Frontal cortex (tissue), 4 donors: ENCODE data around the gene DIP2A. TPM values are rescaled to one million over a fixed set of nuclear protein-coding genes. Genes with fewer than 3 reads are reported as not detected.
"Not testable (repeated sequence)": the region's sequence is repeated elsewhere in the genome, so short reads cannot be mapped to it uniquely, and the experiment has no call there.

Experiments used
- DNase-seq, 2 donors: peaks; one replicate each; pipeline ENCODE4 v3.0.0; 2012; ENCODE audit warnings: low spot score in 2 of 2
- FAIRE-seq: peaks from 2 replicates; lab custom pipeline; 2012; peaks lifted over from hg19 to GRCh38; lab: Jason Lieb, UNC
- total RNA-seq: library from RNA; depleted of rRNA; stranded (reverse); fragments of >200 nt; gene quantifications from one replicate; pipeline ENCODE4 v1.2.3, GENCODE V29; 2014
- donor health status: control.
- donor health status: control.
- donor health status: control.

DIP2A gene
- total RNA-seq, 1 donor from 2014 or later, result 26.1 TPM

DNA sequence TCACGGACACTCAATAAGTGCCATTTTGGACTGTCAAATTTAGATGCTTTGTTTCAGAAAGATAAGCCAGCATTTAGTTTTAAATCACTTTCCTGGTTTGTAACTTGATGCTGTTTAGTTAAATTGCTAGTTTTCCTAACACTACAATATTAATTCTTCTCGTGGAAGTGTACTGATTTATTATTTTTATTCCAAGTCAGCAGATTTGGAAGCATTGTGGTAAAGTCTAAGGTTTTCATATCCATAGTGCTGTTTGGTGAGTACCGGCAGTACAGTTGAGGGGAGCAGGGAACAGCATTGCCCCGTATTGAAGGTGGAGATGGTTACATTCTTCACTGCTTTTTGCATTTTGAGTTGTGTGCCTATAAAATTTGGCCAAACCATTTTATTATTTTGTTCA, 109.9 kb downstream of the DIP2A start:
- FAIRE-seq (no peak), DNase-seq (no peak)

- DNase-seq, result no peak
- FAIRE-seq, result no peak
These were observed 110.4 kb downstream of the DIP2A start for GRCh38 chr21:46569081-46569480.

DNA sequence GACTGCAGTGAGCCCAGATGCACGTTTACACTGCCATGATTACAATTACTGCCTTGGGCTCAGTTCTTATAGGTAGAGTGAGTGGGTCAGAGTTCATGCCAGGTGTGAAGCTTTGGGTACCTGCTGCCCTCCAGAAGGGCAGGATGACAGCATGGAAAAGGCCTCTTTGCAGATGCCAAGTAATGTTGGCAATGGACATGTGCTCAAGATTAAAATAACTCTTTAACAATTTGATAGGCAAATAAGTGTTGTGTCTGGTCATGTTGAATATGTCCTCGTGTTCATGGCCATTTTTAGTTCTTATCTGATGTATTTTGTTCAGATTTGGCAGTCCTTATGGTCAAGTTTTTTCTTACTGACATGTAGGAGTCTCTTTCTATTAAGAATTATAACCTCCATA, 111.4 kb downstream of the DIP2A start:
- DNase-seq (no peak), FAIRE-seq (no peak)

GRCh38 chr21:46570631-46571030, 111.9 kb downstream of the DIP2A start:
- no peak for DNase-seq
- no peak for FAIRE-seq

- DNase-seq (no peak), FAIRE-seq (no peak)
These were observed 114.2 kb downstream of the DIP2A start for GRCh38 chr21:46572850-46573249.

GRCh38 chr21:46577786-46578185, 119.1 kb downstream of the DIP2A start:
- DNase-seq, FAIRE-seq: not testable (repeated sequence)

DNA sequence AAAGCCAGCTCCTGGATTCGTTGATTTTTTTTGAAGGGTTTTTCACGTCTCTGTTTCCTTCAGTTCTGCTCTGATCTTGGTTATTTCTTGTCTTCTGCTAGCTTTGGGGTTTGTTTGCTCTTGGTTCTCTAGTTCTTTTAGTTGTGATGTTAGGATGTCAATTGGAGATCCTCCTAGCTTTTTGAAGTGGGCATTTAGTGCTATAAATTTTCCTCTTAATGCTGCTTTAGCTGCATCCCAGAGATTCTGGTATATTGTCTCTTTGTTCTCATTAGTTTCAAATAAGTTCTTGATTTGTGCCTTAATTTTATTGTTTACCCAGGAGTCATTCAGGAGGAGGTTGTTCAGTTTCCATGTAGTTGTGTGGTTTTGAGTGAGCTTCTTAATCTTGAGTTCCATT, 120.7 kb downstream of the DIP2A start:
- DNase-seq, FAIRE-seq: not testable (repeated sequence)

DNA sequence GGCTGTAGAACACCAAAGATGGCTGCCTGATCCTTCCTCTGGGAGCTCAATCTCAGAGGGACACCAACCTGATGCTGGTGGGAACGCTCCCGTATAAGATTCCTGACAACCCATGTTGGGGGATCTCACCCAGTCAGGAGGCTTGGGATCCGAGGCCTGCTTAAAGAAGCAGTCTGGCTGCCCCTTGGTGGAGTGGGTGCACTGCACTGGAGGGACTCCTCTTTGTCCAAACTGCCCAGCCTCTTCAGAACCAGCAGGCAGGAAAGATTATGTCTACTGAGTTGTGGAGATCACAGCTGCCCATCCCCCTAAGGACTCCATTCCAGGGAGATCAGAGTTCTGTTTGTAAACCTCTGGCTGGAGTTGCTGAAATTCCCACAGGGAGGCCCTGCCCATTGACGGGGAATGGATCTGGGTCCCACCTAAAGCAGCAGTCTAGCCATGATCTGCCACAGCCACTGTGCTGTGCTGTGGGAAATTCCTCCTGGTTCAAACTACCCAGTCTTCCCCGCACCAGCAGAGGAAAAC, 123.2 kb downstream of the DIP2A start:
- no peak for FAIRE-seq
- no peak for DNase-seq

GRCh38 chr21:46585191-46585953, 126.7 kb downstream of the DIP2A start:
- FAIRE-seq (no peak), DNase-seq (no peak)

GRCh38 chr21:46594276-46594675, 135.6 kb downstream of the DIP2A start:
- FAIRE-seq (no peak), DNase-seq (no peak)

DNA sequence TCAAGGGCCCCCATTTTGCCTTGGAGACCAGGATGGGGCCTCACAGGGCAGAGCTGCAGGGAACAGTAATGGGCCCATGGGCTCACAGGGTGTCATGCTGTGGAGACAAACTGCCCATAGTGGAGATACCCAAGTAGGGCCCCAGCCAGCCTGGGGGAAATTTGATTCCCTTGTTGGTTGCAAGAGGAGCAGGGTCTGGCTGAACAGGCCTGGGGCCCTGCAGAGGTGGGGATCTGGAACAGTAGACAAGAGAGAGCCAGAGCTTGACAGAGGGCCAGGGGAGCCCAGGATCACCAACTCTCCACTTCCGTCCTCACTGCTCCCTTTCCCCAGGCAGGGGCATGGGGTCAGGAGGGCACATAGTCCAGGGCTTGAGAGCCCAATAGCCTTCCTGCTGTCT, 137.5 kb downstream of the DIP2A start:
- DNase-seq (peak in 1 of 2 donors; percentile 23), FAIRE-seq (no peak)

GRCh38 chr21:46597031-46597430, 138.3 kb downstream of the DIP2A start:
- FAIRE-seq, result no peak
- peak in 1 of 2 donors; percentile 5 for DNase-seq

DNA sequence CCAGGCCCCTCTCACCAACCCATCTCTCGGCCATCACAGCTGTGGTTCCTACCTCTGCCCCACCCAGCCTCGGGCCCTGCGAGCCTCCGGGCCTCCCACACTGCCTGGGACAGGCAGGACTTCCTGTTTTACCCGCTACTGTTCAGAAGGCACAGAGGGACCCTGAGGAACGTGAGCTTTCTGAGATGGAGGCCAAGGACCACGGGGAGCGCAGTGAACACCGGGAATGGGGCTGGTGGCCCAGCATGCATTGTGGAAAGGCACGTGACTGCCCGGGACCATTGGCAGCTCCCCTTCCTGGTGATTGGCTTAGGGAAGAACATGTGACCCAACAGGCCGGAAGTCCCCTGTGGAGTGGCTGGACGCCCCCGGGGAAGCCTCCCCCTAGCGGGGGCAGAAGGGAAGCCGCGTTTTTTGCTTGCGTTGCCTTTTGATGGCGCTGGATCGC, 139.2 kb downstream of the DIP2A start:
- peak in 1 of 2 donors; percentile 29 for DNase-seq
- FAIRE-seq, result no peak

DNA sequence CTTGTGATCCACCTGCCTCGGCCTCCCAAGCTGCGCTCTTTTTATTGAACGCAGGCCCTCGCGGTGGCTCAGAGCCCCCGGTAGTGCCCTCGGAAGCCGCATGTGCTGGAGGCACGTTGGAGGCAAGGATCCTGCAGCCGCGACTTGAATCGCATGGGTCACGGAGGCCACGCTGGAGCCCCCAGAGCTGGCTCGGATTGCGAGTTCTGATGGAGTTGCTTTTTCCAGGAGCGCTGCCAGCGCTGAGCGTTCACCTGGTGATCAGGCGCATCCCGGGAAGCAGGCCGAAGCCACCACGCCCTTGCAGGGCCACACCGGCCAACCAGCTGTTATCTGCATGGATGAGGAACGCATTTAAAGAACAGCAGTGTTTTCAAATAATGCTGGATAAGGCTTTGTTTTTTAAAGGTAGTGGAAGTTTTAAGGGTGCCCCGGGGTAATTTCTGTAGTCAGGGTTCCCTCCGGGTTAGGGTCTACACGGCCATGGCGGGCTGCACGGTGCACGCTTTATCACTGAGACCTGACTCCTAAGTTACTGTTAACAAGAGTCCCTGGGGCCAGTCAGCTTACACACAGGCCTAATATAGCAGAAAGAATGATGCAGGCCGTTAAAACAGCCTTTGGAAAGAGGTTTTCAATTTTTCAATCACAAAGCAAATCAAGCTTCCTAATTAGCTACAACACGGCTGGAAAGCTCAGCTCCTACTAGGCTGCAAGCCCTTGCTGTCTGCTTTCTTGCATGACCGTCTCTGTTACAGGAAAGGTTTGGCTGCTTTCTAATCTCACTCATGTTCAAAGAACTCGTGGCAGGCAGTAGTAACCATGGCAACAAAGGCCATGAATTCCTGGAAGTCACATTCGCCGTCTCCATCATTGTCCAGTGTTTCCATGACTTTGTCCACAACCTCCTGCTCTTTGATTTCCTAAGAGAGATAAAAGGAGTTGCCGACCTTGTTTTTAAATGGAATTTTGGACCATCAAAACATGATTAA, 140.2 kb downstream of the DIP2A start:
- FAIRE-seq, result no peak
- DNase-seq, result peak; percentile 53 to 72

- DNase-seq, result no peak
- FAIRE-seq, result no peak
These were observed 141.6 kb downstream of the DIP2A start for GRCh38 chr21:46600305-46600704.

GRCh38 chr21:46600978-46601377, 142.3 kb downstream of the DIP2A start:
- DNase-seq, result peak in 1 of 2 donors; percentile 13
- no peak for FAIRE-seq

- peak in 1 of 2 donors; percentile 49 for DNase-seq
- FAIRE-seq, result no peak
These were observed 144.5 kb downstream of the DIP2A start for GRCh38 chr21:46603228-46603627.

- DNase-seq, result peak in 1 of 2 donors; percentile 3
- FAIRE-seq, result no peak
These were observed 145.8 kb downstream of the DIP2A start for GRCh38 chr21:46604329-46604974.

- DNase-seq, result peak; percentile 65 to 67
- no peak for FAIRE-seq
These were observed 146.5 kb downstream of the DIP2A start, which contains the start of gene S100B for GRCh38 chr21:46604975-46605766. S100B (minus strand) TSS chr21:46605082; CDS start chr21:46602415, 2,667 bp downstream.
